Cardiac fibroblast (primary cell): ENCODE results near the gene CDC73.
A peak's percentile ranks its signal among the peaks of the same experiment; 100 is the strongest.
"Not testable (repeated sequence)": the region's sequence is repeated elsewhere in the genome, so short reads cannot be mapped to it uniquely, and the experiment has no call there.

ENCODE experiments used
- DNase-seq, 2 donors: peaks; one replicate each; pipeline versions ENCODE4 v3.0.0 to v3.0.0-alpha.2; 2010; ENCODE audit warnings: low read depth in 2 of 2
- H3K4me3 ChIP-seq, 2 donors: replicated peaks in 1 of 2; 1 replicate in 1 of 2; 2 replicates in 1 of 2; pipeline ENCODE4 v1.5.1; 2011; ENCODE audit warnings: low read depth in 2 of 2, low read length in 2 of 2, mild to moderate bottlenecking in 2 of 2, moderate library complexity in 1 of 2
- CTCF ChIP-seq: IDR thresholded peaks from one replicate; pipeline ENCODE4 v1.5.1; 2011; ENCODE audit warnings: low read depth, mild to moderate bottlenecking, low read length, inconsistent platforms

The CDC73 gene

GRCh38 chr1:193265716-193266115 is 143.9 kb downstream of the CDC73 start:
- no peak for TF ChIP-seq CTCF
- no peak overlapping the region for H3K4me3 ChIP-seq

GRCh38 chr1:193266794-193267193 is 145.0 kb downstream of the CDC73 start:
- not testable (repeated sequence) for DNase-seq, H3K4me3 ChIP-seq

More at GRCh38 chr1:193265716-193266115, 143.9 kb downstream of the CDC73 start:
- no peak for DNase-seq

- no peak overlapping the region for H3K4me3 ChIP-seq
- peak; percentile 42 to 84 for DNase-seq
These were observed 149.2 kb downstream of the CDC73 start for GRCh38 chr1:193270996-193271395.

GRCh38 chr1:193275773-193276172 is 153.9 kb downstream of the CDC73 start:
- no peak for TF ChIP-seq CTCF
- DNase-seq: no peak
- no peak overlapping the region for H3K4me3 ChIP-seq

More at GRCh38 chr1:193270996-193271395, 149.2 kb downstream of the CDC73 start:
- TF ChIP-seq CTCF: no peak

GRCh38 chr1:193278968-193279367 is 157.1 kb downstream of the CDC73 start:
- H3K4me3 ChIP-seq: no peak overlapping the region
- no peak for TF ChIP-seq CTCF
- DNase-seq: no peak

GRCh38 chr1:193281894-193282293 is 160.1 kb downstream of the CDC73 start:
- TF ChIP-seq CTCF: no peak
- H3K4me3 ChIP-seq: no peak overlapping the region
- no peak for DNase-seq

- no peak overlapping the region for H3K4me3 ChIP-seq
- no peak for TF ChIP-seq CTCF
- peak in 1 of 2 donors; percentile 43 for DNase-seq
These were observed 161.2 kb downstream of the CDC73 start for GRCh38 chr1:193283016-193283415.
